ENCODE results near the gene GPR148.

Gene GPR148

GRCh38 chr2:130754811-130755210 is 25.9 kb downstream of the GPR148 start:
- DNase-seq, result no peak

- DNase-seq, result no peak
These were observed 26.6 kb downstream of the GPR148 start, which contains the start of gene AMER3 for GRCh38 chr2:130755256-130756052. AMER3 (plus strand) TSS chr2:130755540; CDS start chr2:130762073, 6,533 bp downstream.

GRCh38 chr2:130756053-130756873 is 27.4 kb downstream of the GPR148 start:
- DNase-seq, result no peak

- no peak for DNase-seq
These were observed 28.2 kb downstream of the GPR148 start for GRCh38 chr2:130756874-130757668.

- no peak for DNase-seq
These were observed 31.3 kb downstream of the GPR148 start for GRCh38 chr2:130759906-130760753.

- DNase-seq, result no peak
These were observed 32.2 kb downstream of the GPR148 start for GRCh38 chr2:130760754-130761751.

- DNase-seq, result no peak
These were observed 33.4 kb downstream of the GPR148 start for GRCh38 chr2:130762031-130762909.

- no peak for DNase-seq
These were observed 34.1 kb downstream of the GPR148 start for GRCh38 chr2:130762910-130763385.

GRCh38 chr2:130763405-130763804 is 34.5 kb downstream of the GPR148 start:
- no peak for DNase-seq

- DNase-seq, result no peak
These were observed 35.4 kb downstream of the GPR148 start for GRCh38 chr2:130764035-130764820.

- no peak for DNase-seq
These were observed 35.9 kb downstream of the GPR148 start for GRCh38 chr2:130764821-130765115.

- DNase-seq, result no peak
These were observed 36.6 kb downstream of the GPR148 start for GRCh38 chr2:130765464-130765863.

GRCh38 chr2:130766037-130766436 is 37.2 kb downstream of the GPR148 start:
- DNase-seq, result no peak

GRCh38 chr2:130766711-130767407 is 38.0 kb downstream of the GPR148 start:
- DNase-seq, result no peak

- no peak for DNase-seq
These were observed 38.5 kb downstream of the GPR148 start for GRCh38 chr2:130767408-130767775.

GRCh38 chr2:130768191-130768855 is 39.5 kb downstream of the GPR148 start:
- DNase-seq, result no peak

GRCh38 chr2:130769343-130769907 is 40.6 kb downstream of the GPR148 start:
- DNase-seq, result no peak

- no peak for DNase-seq
These were observed 47.7 kb downstream of the GPR148 start for GRCh38 chr2:130776550-130776949.
